Cerebellar nuclear complex (tissue), 1 donor: ENCODE data around the gene CERS6.
"Not testable (repeated sequence)": the region's sequence is repeated elsewhere in the genome, so short reads cannot be mapped to it uniquely, and the experiment has no call there.

Experiments
- DNase-seq, 2 experiments: peaks; one replicate each; lab custom pipeline; 2025; lab: John Stamatoyannopoulos, UW

Gene CERS6

GRCh38 chr2:168734199-168734760 lies 278.2 kb downstream of the CERS6 start:
- no peak for DNase-seq

GRCh38 chr2:168736649-168737445 lies 280.8 kb downstream of the CERS6 start:
- DNase-seq = no peak

- no peak for DNase-seq
Observed at GRCh38 chr2:168738062-168738461, 282.0 kb downstream of the CERS6 start.

GRCh38 chr2:168740360-168740759 lies 284.3 kb downstream of the CERS6 start:
- no peak for DNase-seq

- no peak for DNase-seq
Observed at GRCh38 chr2:168740788-168741187, 284.7 kb downstream of the CERS6 start.

GRCh38 chr2:168742258-168742932 lies 286.3 kb downstream of the CERS6 start:
- DNase-seq = no peak

GRCh38 chr2:168744844-168745243 lies 288.8 kb downstream of the CERS6 start:
- no peak for DNase-seq

- DNase-seq = no peak
Observed at GRCh38 chr2:168748461-168748860, 292.4 kb downstream of the CERS6 start.

GRCh38 chr2:168749297-168749696 lies 293.2 kb downstream of the CERS6 start:
- no peak for DNase-seq

- DNase-seq = no peak
Observed at GRCh38 chr2:168751104-168751740, 295.1 kb downstream of the CERS6 start.

GRCh38 chr2:168752361-168752760 lies 296.3 kb downstream of the CERS6 start:
- no peak for DNase-seq

GRCh38 chr2:168753765-168754329 lies 297.8 kb downstream of the CERS6 start:
- no peak for DNase-seq

- DNase-seq = no peak
Observed at GRCh38 chr2:168757223-168757622, 301.2 kb downstream of the CERS6 start.

- DNase-seq = no peak
Observed at GRCh38 chr2:168758970-168759820, 303.1 kb downstream of the CERS6 start.

- no peak for DNase-seq
Observed at GRCh38 chr2:168765401-168765800, 309.3 kb downstream of the CERS6 start.

GRCh38 chr2:168766600-168766999 lies 310.5 kb downstream of the CERS6 start:
- no peak for DNase-seq

- DNase-seq = no peak
Observed at GRCh38 chr2:168767258-168767657, 311.2 kb downstream of the CERS6 start.

GRCh38 chr2:168768357-168768756 lies 312.3 kb downstream of the CERS6 start:
- not testable (repeated sequence) for DNase-seq

GRCh38 chr2:168770796-168771195 lies 314.7 kb downstream of the CERS6 start:
- DNase-seq = no peak

- DNase-seq = no peak
Observed at GRCh38 chr2:168772704-168773103, 316.6 kb downstream of the CERS6 start.

GRCh38 chr2:168773128-168773527 lies 317.1 kb downstream of the CERS6 start:
- no peak for DNase-seq
